ENCODE measurements around the gene MTPN. TPM values are rescaled to one million over a fixed set of nuclear protein-coding genes. Genes with fewer than 3 reads are reported as not detected.

Gene MTPN
- total RNA-seq, 6 experiments from 2014 or later, result 31.6 to 42.3 (median 39.5) TPM

- no peaks in the 10 kb centered on the region for H3K9me3 ChIP-seq
- intact Hi-C loops (cut with DNase I), result no loop called here
- H3K36me3 ChIP-seq, result no peaks in the 10 kb centered on the region
- H3K27me3 ChIP-seq, result no peaks in the 10 kb centered on the region
- no peak overlapping the region for H3K4me3 ChIP-seq
- 100% methylated on average over 1 of the region's 3 CpGs for WGBS (ENCODE audit: insufficient coverage, low coverage, low lambda C conversion rate, missing lambda C conversion rate)
- H3K27ac ChIP-seq, result no peak overlapping the region
- no peak for TF ChIP-seq CTCF (IDR thresholded peaks at IDR 0.05)
- no peak for TF ChIP-seq POLR2A (IDR thresholded peaks at IDR 0.05)
- H3K4me1 ChIP-seq, result no peaks in the 10 kb centered on the region
- DNase-seq (no peak), ATAC-seq (no peak)
Observed at GRCh38 chr7:135924302-135924701, 52.9 kb downstream of the MTPN start.

- WGBS (ENCODE audit: insufficient coverage, low coverage, low lambda C conversion rate, missing lambda C conversion rate), result 93% methylated on average over 3 of the region's 3 CpGs
- Histone ChIP-seq H3K4me3 (no peak overlapping the region), H3K27ac (no peak overlapping the region), H3K9me3 (no peaks in the 10 kb centered on the region), H3K4me1 (no peaks in the 10 kb centered on the region), H3K36me3 (no peaks in the 10 kb centered on the region), H3K27me3 (no peaks in the 10 kb centered on the region)
- no peak for DNase-seq
- no peak for ATAC-seq
- TF ChIP-seq POLR2A (IDR thresholded peaks at IDR 0.05), result no peak
- TF ChIP-seq CTCF (IDR thresholded peaks at IDR 0.05), result no peak
- intact Hi-C loops (cut with DNase I), result no loop called here
Observed at GRCh38 chr7:135922263-135922662, 54.9 kb downstream of the MTPN start.

- Histone ChIP-seq H3K4me1 (no peaks in the 10 kb centered on the region), H3K9me3 (no peaks in the 10 kb centered on the region), H3K27me3 (no peaks in the 10 kb centered on the region), H3K36me3 (no peaks in the 10 kb centered on the region), H3K4me3 (no peak overlapping the region), H3K27ac (no peak overlapping the region)
- DNase-seq, result no peak
- intact Hi-C loops (cut with DNase I), result no loop called here
- no peak for ATAC-seq
- 82% methylated on average over 3 of the region's 7 CpGs for WGBS (ENCODE audit: insufficient coverage, low coverage, low lambda C conversion rate, missing lambda C conversion rate)
- TF ChIP-seq CTCF (IDR thresholded peaks at IDR 0.05) (no peak), POLR2A (IDR thresholded peaks at IDR 0.05) (no peak)
Observed at GRCh38 chr7:135920478-135920877, 56.7 kb downstream of the MTPN start.

GRCh38 chr7:135919071-135919841 is 57.9 kb downstream of the MTPN start:
- WGBS (ENCODE audit: insufficient coverage, low coverage, low lambda C conversion rate, missing lambda C conversion rate), result 68% methylated on average over 7 of the region's 10 CpGs
- ATAC-seq, result no peak
- DNase-seq, result no peak
- Histone ChIP-seq H3K36me3 (no peaks in the 10 kb centered on the region), H3K27me3 (no peaks in the 10 kb centered on the region), H3K9me3 (no peaks in the 10 kb centered on the region), H3K27ac (no peak overlapping the region), H3K4me1 (no peaks in the 10 kb centered on the region), H3K4me3 (no peak overlapping the region)
- intact Hi-C loops (cut with DNase I), result no loop called here
- TF ChIP-seq CTCF (IDR thresholded peaks at IDR 0.05), result no peak
- no peak for TF ChIP-seq POLR2A (IDR thresholded peaks at IDR 0.05)
